Adrenal gland (tissue), 5 donors: ENCODE measurements around the gene IKBIP.

Experiments used
- CTCF ChIP-seq, 6 experiments: fragments of 450-650 bp in 4 of 6; fragments of 200-600 bp in 2 of 6; sonication (generic) in 1 of 6; IDR thresholded peaks; 1 replicate in 5 of 6; 2 replicates in 1 of 6; pipeline versions ENCODE4 v1.5.1 to v1.8.0; 2016 to 2021; ENCODE audit warnings: antibody characterized with exemption in 6 of 6, mild to moderate bottlenecking in 2 of 6, moderate library complexity in 1 of 6
- POLR2A ChIP-seq, 2 donors: fragments of 450-650 bp; IDR thresholded peaks; one replicate each; pipeline ENCODE4 v1.6.1; 2017; ENCODE audit warnings: antibody characterized with exemption in 2 of 2, mild to moderate bottlenecking in 2 of 2, moderate library complexity in 1 of 2
- donor health status: DM: no; HTN: no; CAD: no.

GRCh38 chr12:98651328-98651727, 6.7 kb upstream of the IKBIP start:
- no peak for TF ChIP-seq POLR2A (IDR thresholded peaks at IDR 0.05)
- no peak for TF ChIP-seq CTCF (IDR thresholded peaks at IDR 0.05)
